Left renal cortex interstitium (tissue), 4 donors: ENCODE measurements around the gene FGFR4. TPM values are rescaled to one million over a fixed set of nuclear protein-coding genes. Genes with fewer than 3 reads are reported as not detected.
A peak's percentile ranks its signal among the peaks of the same experiment; 100 is the strongest.

Experiments used
- DNase-seq, 4 donors: peaks; one replicate each; pipeline ENCODE4 v3.0.0-alpha.2; 2013; ENCODE audit warnings: low read depth in 4 of 4, low spot score in 2 of 4, missing footprints in 1 of 4
- polyA plus RNA-seq, 4 donors: library from polyadenylated mRNA; unstranded; fragments of 120-200 nt; gene quantifications; one replicate each; pipeline ENCODE4 v1.2.1, GENCODE V29; 2013; ENCODE audit not compliant: insufficient read length in 4 of 4

Gene FGFR4
- polyA plus RNA-seq, 4 donors = 45.0 to 92.9 (median 77.3) TPM

DNA sequence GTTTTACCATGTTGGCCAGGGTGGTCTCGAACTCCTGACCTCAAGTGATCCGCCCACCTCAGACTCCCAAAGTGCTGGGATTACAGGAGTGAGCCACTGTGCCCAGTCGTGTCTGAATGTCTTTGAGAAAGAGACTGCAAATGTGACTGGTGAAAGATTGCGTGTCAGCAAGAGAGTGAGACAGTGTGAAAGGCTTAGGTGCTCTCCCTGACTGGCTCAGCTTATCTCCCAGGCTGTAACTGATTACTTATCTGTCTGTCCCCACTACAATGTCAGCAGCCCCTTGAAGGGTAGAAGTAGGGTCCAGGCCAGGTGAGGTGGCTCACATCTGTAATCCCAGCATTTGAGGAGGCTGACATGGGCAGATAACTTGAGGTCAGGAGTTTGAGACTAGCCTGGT lies 3.4 kb upstream of the FGFR4 start:
- DNase-seq = no peak

DNA sequence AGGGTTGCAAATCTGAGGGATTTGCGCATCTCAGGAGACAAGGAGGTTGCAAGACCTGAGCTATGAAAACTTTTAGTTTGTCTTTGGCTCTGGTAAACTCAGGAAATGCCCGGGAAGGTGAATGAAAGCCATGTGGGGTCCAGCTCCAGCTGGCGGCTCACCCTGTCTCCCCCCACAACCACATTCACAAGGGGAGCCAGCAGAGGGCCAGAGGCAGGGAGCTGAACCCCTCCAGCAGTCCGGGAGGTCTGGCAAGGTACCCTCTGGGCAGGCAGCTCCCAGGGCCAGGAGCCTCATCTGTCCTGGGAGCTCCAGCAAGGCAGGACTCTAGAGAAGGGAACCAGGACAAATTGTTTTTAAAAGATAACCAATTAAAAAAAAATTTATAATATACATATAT lies 2.5 kb upstream of the FGFR4 start:
- no peak for DNase-seq

- no peak for DNase-seq
These were observed 596 bp upstream of the FGFR4 start for GRCh38 chr5:177085985-177086653.

DNA sequence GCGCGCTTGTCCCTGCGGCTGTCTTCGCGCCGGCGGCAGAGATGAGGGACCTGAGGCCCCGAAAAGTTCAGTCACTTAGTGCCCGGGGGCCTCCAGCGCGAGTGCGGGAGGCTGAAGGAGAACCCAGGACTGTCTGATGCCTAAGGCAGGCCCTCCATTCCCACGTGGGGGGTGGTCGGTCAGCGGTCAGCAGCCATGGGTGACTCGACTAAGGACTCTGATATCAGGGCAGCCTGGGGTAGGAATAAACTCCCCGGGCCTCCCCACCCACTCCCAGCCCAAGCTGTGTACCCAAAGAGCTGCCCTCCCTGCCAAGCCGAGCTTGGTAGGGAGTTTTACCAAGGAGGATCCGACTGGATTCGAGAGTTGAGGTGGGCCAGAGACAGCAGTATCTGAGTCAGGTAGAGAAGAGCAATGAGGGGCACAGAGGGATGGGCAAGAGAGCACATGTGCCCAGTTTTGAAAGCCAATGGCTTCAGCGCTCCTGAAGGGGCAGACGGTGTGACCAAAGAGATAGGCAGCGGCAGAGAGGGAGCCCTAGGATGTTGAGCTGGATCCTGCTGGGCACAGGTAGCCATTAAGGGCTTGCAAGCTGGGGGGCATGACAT lies 787 bp downstream of the FGFR4 start:
- DNase-seq = no peak

DNA sequence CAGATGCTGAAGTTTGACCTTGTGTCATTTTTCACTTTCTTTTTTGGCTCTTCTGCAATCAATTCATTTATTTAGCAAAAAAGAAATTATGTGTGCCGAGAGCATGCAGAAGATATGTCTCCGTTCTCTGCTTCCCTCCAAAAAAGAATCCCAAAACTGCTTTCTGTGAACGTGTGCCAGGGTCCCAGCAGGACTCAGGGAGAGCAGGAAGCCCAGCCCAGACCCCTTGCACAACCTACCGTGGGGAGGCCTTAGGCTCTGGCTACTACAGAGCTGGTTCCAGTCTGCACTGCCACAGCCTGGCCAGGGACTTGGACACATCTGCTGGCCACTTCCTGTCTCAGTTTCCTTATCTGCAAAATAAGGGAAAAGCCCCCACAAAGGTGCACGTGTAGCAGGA lies 2.4 kb downstream of the FGFR4 start:
- DNase-seq = no peak

- no peak for DNase-seq
These were observed 3.3 kb downstream of the FGFR4 start for GRCh38 chr5:177089825-177090641.

DNA sequence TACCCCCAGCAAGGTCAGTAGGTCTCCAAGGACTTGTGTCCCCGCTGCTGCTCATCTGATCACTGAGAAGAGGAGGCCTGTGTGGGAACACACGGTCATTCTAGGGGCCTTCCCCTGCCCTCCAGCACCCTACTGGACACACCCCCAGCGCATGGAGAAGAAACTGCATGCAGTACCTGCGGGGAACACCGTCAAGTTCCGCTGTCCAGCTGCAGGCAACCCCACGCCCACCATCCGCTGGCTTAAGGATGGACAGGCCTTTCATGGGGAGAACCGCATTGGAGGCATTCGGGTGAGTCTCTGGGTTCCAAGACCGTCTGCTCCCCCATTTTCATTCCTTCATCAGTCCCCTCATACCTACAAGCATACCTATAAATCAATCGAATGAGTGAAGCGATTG lies 4.1 kb downstream of the FGFR4 start:
- DNase-seq = no peak

DNA sequence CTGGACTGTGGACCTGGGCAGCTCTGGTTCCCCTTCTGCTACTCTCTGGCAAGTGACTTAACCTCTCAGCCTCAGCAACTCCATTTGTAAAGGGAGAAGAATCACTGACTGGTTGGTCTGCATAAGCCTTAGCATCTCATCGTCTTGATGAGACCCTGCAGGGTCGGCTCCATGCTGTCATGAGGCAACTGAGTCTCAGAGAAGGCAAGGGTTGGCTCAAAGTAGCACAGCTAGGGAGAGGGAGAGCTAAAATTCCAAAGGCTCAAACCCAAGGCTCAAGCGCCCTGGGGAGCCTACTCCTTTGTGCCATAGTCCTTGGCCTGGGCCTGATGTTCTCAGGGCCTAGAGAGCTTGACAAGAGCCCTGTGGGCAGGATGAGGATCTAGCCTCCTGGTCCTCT lies 4.5 kb downstream of the FGFR4 start:
- DNase-seq = no peak

- no peak for DNase-seq
These were observed 5.7 kb downstream of the FGFR4 start for GRCh38 chr5:177092178-177093081.

- DNase-seq = no peak
These were observed 6.5 kb downstream of the FGFR4 start for GRCh38 chr5:177093082-177093712.

DNA sequence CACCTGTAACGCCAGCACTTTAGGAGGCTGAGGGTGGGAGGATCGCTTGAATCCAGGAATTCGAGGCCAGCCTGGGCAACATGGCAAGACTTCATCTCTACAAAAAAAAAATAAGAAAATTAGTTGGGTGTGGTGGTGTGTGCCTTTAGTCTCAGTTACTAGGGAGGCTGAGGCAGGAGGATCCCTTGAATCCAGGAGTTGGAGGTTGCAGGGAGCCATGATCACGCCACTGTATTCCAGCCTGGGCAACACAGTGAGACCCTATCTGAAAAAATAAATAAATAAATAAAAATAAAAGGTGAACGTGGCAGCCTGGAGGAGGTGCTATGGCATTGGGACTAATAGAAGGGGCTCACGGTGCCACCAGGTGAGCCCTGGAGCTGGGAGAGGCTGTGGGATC lies 7.1 kb downstream of the FGFR4 start:
- DNase-seq = no peak

GRCh38 chr5:177094224-177095087 lies 7.7 kb downstream of the FGFR4 start:
- DNase-seq = peak in 1 of 4 donors; percentile 65

- no peak for DNase-seq
These were observed 8.5 kb downstream of the FGFR4 start for GRCh38 chr5:177095088-177095669.

DNA sequence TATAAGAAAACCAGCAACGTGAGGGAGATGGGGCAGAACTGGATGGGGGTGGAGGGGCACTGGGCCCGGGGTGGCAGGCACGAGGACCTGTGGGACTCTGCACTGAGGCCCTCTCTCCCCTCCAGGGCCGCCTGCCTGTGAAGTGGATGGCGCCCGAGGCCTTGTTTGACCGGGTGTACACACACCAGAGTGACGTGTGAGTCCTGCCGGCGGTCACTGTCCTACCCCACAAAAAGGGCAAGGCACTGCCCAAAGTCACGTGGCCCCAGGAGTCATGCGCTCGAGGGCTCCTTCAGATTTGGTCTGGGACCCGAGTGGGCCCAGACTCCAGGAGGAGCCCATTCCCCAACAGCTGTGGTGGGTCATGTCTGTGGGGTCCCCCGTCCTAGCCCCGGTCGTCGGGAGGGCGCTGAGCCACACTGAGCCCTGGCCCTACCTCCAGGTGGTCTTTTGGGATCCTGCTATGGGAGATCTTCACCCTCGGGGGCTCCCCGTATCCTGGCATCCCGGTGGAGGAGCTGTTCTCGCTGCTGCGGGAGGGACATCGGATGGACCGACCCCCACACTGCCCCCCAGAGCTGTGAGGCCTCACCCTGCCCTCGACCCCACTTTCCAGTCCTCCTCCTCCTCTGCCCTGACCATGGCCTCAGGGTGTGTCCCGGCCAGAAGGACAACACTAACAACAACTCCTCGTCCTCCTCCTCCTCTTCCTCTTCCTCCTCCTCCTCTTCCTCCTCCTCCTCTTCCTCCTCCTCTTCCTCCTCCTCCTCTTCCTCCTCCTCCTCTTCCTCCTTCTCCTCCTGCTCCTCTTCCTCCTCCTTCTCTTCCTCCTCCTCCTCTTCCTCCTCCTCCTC lies 9.7 kb downstream of the FGFR4 start:
- DNase-seq = no peak

DNA sequence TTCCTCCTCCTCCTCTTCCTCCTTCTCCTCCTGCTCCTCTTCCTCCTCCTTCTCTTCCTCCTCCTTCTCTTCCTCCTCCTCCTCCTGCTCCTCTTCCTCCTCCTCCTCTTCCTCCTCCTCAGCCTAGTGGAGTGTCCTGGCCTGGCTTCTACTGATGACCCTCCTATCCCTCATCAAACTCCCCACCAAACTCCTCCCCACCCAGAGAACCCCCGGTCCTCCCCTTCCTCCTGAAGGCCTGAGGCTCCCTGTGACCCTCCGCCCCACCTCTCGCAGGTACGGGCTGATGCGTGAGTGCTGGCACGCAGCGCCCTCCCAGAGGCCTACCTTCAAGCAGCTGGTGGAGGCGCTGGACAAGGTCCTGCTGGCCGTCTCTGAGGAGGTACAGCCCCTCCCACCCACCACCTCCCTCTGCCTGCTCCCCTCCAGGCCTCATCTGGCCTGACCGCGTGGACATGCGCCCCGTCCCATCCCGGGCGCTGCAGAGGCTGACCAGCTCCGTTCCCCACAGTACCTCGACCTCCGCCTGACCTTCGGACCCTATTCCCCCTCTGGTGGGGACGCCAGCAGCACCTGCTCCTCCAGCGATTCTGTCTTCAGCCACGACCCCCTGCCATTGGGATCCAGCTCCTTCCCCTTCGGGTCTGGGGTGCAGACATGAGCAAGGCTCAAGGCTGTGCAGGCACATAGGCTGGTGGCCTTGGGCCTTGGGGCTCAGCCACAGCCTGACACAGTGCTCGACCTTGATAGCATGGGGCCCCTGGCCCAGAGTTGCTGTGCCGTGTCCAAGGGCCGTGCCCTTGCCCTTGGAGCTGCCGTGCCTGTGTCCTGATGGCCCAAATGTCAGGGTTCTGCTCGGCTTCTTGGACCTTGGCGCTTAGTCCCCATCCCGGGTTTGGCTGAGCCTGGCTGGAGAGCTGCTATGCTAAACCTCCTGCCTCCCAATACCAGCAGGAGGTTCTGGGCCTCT lies 10.6 kb downstream of the FGFR4 start:
- no peak for DNase-seq

GRCh38 chr5:177098120-177098469 lies 11.4 kb downstream of the FGFR4 start:
- DNase-seq = no peak
